Mucosa of descending colon (tissue), 3 donors: Measurements from ENCODE around the gene ANK3. TPM values are rescaled to one million over a fixed set of nuclear protein-coding genes. Genes with fewer than 3 reads are reported as not detected.

Source experiments
- ATAC-seq: fragments of 200-7000 bp; cut with Tn5 transposase; one replicate; pipeline ENCODE4 v1.9.1; 2020; ENCODE audit warnings: mild to moderate bottlenecking, moderate library complexity
- DNase-seq, 3 donors: peaks; one replicate each; pipeline ENCODE4 v3.0.0-alpha.2; 2020
- H3K36me3 ChIP-seq: fragments of 200-600 bp; one replicate; pipeline ENCODE4 v1.8.0; 2021; ENCODE audit warnings: low read depth, mild to moderate bottlenecking
- H3K4me1 ChIP-seq: fragments of 200-600 bp; one replicate; pipeline ENCODE4 v1.8.0; 2021; ENCODE audit warnings: low read depth, mild to moderate bottlenecking
- H3K4me3 ChIP-seq: fragments of 200-600 bp; one replicate; pipeline ENCODE4 v1.8.0; 2021; ENCODE audit warnings: mild to moderate bottlenecking
- H3K9me3 ChIP-seq: fragments of 200-600 bp; one replicate; pipeline ENCODE4 v1.8.0; 2021; ENCODE audit warnings: mild to moderate bottlenecking
- intact Hi-C, 2 donors: fragments of 100-400 bp; cut with DNase I in 1 of 2; cut with micrococcal nuclease in 1 of 2; formaldehyde crosslinking; loops; one replicate each; pipeline versions ENCODE4 v1.11.0 to v1.11.1; 2022; cut with DNase I, micrococcal nuclease
- total RNA-seq, 3 donors: library from RNA; stranded (reverse); fragmentation: NEBNext Ultra II Directional in 2 of 3; extraction: Animal tissue kit (Norgen Biotek cat#: 25700) in 2 of 3; gene quantifications; one replicate each; pipeline versions ENCODE4 v1.2.1 to v1.2.4, GENCODE V29; 2021 to 2023
- TF ChIP-seq, protein P1 (sequence below): fragments of 200-600 bp; IDR thresholded peaks from one replicate; pipeline ENCODE4 v1.8.0; 2022; ENCODE audit warnings: antibody characterized with exemption, mild to moderate bottlenecking
- donor health status: DM: no; HTN: no; CAD: no; lungs with moderate emphysema.
- donor health status: DM: no; HTN: no; CAD: no.
- donor health status: DM: no; HTN: yes; CAD: no.

The ANK3 gene
- total RNA-seq, 3 donors from 2014 or later: 67.7 to 145 (median 74.0) TPM

DNA sequence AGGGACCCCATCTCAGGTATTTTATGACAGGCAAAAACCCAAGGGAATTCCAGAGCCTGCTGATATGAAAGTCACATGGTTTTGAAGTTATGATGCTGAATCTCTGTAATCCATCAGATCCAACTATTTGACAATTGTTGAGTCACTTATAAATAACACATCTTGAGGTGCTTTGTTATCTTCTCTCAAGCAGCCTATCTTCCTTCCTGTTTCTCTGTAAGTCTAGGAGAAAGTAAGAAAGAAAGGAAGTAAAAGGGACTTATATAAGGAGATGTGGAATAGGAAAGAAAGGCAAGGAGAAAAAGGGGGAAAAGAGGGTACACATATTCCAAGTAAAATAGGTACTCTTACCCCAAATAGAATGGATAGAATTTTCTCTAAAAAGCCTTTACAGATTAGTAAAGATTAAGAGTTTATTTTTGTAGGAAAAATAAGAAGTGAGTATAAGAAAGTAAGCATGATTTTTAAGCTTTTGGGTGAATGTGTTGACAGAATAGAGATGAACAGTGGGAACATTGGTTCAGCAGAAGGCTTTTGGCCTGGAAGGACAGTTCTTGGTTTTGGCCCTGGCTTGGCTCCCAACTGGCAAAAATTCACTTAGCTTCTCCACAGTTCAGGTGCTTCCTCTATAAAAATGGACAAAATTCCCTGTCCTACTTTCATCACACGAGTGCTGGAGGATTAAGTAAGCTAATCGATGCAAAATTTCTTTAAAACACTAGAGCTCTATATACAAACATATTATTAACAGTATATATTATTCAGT lies 39.6 kb upstream of the ANK3 start:
- ATAC-seq (no peak), DNase-seq (no peak)
- intact Hi-C loops: no loop called here
- Histone ChIP-seq H3K4me3 (no peak overlapping the region), H3K36me3 (no peaks in the 10 kb centered on the region), H3K9me3 (no peaks in the 10 kb centered on the region), H3K4me1 (no peaks in the 10 kb centered on the region)
- TF ChIP-seq, protein P1, sequence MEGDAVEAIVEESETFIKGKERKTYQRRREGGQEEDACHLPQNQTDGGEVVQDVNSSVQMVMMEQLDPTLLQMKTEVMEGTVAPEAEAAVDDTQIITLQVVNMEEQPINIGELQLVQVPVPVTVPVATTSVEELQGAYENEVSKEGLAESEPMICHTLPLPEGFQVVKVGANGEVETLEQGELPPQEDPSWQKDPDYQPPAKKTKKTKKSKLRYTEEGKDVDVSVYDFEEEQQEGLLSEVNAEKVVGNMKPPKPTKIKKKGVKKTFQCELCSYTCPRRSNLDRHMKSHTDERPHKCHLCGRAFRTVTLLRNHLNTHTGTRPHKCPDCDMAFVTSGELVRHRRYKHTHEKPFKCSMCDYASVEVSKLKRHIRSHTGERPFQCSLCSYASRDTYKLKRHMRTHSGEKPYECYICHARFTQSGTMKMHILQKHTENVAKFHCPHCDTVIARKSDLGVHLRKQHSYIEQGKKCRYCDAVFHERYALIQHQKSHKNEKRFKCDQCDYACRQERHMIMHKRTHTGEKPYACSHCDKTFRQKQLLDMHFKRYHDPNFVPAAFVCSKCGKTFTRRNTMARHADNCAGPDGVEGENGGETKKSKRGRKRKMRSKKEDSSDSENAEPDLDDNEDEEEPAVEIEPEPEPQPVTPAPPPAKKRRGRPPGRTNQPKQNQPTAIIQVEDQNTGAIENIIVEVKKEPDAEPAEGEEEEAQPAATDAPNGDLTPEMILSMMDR: no peak

GRCh38 chr10:60428387-60428737 lies 38.7 kb upstream of the ANK3 start:
- no peaks in the 10 kb centered on the region for H3K9me3 ChIP-seq
- no peak for ATAC-seq
- intact Hi-C loops: no loop called here
- no peak for DNase-seq
- TF ChIP-seq, protein P1: no peak
- H3K4me1 ChIP-seq: no peaks in the 10 kb centered on the region
- H3K4me3 ChIP-seq: no peak overlapping the region
- H3K36me3 ChIP-seq: no peaks in the 10 kb centered on the region

DNA sequence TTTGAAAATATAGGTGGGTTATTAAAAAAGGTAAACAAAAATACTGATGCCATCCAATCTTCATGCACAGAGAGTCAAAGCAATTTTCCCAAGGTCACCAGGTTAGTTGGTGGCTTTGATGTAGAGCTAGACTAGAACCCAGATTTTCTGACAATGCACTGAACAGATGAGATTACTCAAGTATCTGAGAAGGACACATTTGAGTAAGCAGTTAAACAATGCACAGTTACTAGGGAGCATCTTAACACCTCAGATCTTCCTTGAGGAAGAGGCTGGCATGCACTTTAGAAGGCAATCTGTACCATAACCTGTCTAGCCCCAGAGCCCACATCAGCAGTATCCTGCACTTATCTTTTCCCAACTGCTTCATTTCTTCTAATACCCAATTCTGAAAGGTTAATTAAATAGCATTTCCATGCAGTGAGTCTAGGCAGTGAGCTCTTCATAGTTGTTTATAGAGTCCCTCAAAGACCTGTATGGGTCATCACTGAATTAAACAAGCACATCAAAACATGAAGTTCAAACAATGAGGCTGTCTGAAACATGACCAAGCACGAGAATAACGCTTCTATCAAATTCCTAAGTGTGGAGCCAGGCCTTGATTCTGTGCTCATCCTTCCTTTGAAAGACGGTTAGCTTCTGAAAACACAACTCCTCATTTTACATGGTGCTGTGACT lies 38.2 kb upstream of the ANK3 start:
- TF ChIP-seq, protein P1: no peak
- Histone ChIP-seq H3K4me3 (no peak overlapping the region), H3K4me1 (no peaks in the 10 kb centered on the region), H3K9me3 (no peaks in the 10 kb centered on the region), H3K36me3 (no peaks in the 10 kb centered on the region)
- intact Hi-C loops: no loop called here
- no peak for DNase-seq
- no peak for ATAC-seq

DNA sequence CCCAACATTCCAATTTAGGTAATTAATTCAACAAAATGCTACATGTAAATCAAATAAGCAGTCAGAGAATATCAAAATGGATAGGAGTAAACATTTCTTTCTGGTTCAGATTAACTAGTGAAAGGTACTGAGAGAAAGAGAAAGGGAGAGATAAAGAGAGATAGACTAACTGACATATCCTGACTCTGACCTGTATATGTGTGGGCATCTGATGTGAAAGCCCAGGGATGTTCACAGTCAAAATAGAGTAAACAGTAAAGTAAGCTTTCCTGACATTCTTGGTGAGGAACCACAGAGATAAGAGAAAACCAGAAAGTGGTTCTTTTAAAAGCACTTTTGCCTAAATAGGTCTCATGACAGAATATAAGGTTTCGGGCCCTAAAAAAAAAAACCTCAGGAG lies 37.5 kb upstream of the ANK3 start:
- Histone ChIP-seq H3K9me3 (no peaks in the 10 kb centered on the region), H3K36me3 (no peaks in the 10 kb centered on the region), H3K4me3 (no peak overlapping the region), H3K4me1 (no peaks in the 10 kb centered on the region)
- ATAC-seq (no peak), DNase-seq (no peak)
- TF ChIP-seq, protein P1: no peak
- intact Hi-C loops: no loop called here

DNA sequence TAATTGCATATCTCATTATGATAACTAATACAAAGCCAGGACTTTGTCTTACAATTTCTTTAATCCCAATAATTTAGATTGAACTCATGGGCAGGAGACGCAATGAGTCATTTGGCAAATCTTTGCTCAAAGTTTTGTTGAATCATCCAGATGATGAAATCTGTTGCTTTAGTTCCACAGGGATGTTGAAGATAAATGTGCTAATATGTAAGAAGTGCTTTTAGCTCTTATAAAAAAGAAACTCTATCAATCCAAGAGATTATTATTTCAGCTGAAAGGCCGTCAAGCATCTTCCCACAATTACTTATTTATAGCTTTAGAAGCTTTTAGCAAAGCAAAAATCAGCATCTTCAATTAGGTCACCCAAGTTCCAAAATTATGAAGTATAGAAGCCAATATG lies 36.8 kb upstream of the ANK3 start:
- Histone ChIP-seq H3K4me1 (no peaks in the 10 kb centered on the region), H3K4me3 (no peak overlapping the region), H3K9me3 (no peaks in the 10 kb centered on the region), H3K36me3 (no peaks in the 10 kb centered on the region)
- ATAC-seq (no peak), DNase-seq (no peak)
- intact Hi-C loops: no loop called here
- TF ChIP-seq, protein P1: no peak
